Measurements from ENCODE around the gene C1orf50.

DNA sequence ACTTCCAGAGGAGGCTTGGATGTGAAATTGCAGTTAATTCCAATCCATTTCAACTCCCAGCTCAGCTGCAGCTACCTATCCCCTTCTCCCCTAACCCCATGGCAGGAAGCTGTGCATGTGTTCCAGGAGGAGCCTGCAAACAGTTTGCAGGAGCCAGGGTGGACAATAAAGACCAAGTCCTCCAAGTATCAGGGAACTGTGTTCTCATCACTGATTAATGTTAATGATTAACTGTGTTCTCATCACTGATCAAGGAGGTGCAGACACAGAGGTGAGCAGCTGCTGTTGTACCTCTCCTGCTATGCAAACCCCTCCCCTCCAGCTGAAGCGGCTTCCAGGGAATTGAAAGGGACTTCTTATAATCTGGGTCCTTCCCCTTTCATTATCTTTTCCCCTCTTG is 46.2 kb upstream of the C1orf50 start:
- TF ChIP-seq, protein P1, sequence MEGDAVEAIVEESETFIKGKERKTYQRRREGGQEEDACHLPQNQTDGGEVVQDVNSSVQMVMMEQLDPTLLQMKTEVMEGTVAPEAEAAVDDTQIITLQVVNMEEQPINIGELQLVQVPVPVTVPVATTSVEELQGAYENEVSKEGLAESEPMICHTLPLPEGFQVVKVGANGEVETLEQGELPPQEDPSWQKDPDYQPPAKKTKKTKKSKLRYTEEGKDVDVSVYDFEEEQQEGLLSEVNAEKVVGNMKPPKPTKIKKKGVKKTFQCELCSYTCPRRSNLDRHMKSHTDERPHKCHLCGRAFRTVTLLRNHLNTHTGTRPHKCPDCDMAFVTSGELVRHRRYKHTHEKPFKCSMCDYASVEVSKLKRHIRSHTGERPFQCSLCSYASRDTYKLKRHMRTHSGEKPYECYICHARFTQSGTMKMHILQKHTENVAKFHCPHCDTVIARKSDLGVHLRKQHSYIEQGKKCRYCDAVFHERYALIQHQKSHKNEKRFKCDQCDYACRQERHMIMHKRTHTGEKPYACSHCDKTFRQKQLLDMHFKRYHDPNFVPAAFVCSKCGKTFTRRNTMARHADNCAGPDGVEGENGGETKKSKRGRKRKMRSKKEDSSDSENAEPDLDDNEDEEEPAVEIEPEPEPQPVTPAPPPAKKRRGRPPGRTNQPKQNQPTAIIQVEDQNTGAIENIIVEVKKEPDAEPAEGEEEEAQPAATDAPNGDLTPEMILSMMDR (IDR thresholded peaks at IDR 0.05 in 8 of 11, conservative IDR thresholded peaks at IDR 0.05 in 3 of 11): no peak
- no peak for TF ChIP-seq POLR2AphosphoS5 (IDR thresholded peaks at IDR 0.05)
